Measurements from ENCODE around the gene ASB11.
A peak's percentile ranks its signal among the peaks of the same experiment; 100 is the strongest.
"Not testable (repeated sequence)": the region's sequence is repeated elsewhere in the genome, so short reads cannot be mapped to it uniquely, and the experiment has no call there.

The ASB11 gene

DNA sequence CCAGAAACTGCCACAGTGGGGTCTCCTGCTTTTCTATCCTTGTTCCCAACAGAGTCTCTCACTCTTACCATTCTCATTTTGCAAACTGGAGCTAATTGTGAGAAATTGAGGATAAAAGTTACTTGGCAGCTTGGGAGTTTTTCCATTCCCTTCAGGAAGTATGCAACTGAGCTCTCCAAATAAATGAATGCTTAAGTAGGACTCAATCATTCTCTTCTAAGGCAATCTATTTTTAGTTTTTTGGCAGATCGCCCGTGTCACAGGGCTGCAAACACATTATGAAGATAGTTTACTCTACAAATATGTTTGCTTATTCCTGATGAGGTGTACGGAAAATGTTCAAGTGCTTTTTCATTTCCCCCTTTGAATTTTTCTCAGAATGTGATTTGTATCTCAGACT is 5.3 kb downstream of the ASB11 start:
- peak overlapping the region; percentile 77 for H3K27ac ChIP-seq

DNA sequence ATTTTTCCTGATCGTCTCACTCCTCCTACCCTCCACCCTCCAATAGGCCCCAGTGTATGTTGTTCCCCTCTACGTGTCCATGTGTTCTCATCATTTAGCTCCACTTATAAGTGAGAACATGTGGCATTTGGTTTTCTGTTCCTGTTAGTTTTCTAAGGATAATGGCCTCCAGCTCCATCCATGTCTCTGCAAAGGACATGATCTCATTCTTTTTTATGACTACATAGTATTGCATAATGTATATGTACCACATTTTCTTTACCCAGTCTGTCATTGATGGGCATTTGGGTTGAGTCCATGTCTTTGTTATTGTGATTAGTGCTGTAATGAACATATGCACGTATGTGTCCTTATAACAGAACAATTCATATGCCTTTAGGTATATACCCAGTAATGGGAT is 9.5 kb downstream of the ASB11 start:
- H3K27ac ChIP-seq = not testable (repeated sequence)

More for the DNA sequence above, 5.3 kb downstream of the ASB11 start:
- TF ChIP-seq, protein P1, sequence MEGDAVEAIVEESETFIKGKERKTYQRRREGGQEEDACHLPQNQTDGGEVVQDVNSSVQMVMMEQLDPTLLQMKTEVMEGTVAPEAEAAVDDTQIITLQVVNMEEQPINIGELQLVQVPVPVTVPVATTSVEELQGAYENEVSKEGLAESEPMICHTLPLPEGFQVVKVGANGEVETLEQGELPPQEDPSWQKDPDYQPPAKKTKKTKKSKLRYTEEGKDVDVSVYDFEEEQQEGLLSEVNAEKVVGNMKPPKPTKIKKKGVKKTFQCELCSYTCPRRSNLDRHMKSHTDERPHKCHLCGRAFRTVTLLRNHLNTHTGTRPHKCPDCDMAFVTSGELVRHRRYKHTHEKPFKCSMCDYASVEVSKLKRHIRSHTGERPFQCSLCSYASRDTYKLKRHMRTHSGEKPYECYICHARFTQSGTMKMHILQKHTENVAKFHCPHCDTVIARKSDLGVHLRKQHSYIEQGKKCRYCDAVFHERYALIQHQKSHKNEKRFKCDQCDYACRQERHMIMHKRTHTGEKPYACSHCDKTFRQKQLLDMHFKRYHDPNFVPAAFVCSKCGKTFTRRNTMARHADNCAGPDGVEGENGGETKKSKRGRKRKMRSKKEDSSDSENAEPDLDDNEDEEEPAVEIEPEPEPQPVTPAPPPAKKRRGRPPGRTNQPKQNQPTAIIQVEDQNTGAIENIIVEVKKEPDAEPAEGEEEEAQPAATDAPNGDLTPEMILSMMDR (conservative IDR thresholded peaks at IDR 0.05) = no peak

DNA sequence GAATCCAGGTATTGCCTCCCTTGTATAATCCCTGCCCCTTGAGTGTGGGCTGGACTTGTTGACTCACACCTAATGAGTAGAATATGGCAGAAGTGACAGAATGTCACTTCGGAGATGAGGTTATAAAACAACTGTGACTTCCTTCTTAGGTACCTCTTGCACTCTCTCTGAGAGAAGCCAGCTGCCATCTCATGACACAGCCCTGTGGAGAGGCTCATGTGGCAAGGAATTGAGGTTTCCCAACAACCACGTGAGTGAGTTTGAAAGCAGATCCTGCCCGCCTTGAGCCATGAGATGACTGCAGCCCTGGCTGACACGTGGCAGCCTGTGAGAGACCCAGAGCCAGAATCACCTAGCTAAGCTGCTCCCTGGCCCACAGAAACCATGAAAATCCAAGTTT is 13.5 kb downstream of the ASB11 start:
- peak overlapping the region; percentile 85; the same call in 1 of the 2 replicates for H3K27ac ChIP-seq
- TF ChIP-seq, protein P1 (conservative IDR thresholded peaks at IDR 0.05) = no peak

DNA sequence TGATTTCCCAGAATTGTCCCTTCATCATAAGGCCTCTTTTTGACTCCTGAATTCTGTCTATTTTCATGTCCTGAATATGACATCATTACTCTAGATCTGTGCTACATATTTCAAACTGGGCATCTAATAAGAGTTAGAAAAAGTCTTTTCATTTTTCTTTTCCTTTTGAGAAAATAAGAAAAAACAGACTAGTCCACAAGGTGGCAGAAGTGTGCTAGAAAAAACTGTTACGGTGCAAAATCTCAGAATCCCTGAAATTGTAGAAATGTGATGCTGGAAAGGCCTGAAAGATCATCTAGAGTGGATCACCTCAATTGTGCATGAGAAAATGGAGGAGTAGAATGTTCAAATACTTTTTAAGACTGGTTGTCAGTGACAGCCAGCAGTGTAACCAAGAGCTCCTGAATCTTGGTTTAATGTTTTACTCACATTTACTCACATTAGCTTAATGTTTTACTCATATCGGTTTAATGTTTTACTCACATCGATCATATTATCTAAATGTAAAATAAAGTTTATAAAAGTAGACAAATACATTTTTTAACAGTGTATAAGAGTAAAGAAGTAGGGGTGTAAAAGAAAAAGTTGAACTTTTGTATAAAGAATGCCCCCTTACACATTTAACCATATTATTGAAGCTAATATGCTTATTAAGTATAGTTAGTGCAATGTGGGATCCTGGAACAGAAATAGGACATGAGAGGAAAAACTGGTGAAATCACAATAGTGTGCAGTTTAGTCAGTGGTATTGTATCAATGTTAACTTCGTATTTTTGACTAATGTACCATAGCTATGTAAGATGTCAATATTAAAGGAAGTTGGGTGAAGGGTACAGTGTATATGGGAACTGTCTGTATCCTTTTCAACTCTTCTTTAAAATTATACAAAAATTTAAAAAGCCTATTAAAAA is 15.2 kb downstream of the ASB11 start:
- H3K27ac ChIP-seq = peak overlapping the region; percentile 85
- TF ChIP-seq, protein P1 (conservative IDR thresholded peaks at IDR 0.05) = peak; percentile 57

DNA sequence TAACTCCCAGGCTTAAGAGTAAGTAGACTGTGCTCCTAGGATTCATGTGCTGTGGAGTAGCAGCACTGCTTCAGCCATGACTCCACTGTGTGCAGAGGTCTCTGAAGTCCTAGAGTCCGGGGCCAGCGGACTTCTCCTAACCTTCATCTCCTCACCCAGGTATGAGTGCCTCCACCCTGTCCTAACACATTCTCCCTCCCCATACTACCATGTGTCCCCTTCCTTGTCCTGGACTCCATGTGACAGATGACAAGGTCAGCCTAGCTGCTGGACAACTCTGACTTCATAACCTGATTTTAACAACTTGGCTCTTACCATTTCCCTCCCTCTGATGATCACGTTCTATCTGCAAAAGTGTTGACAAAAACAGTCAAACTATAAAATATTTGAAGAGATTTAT is 16.7 kb downstream of the ASB11 start:
- peak overlapping the region; percentile 85 for H3K27ac ChIP-seq
- TF ChIP-seq, protein P1 (conservative IDR thresholded peaks at IDR 0.05) = no peak

DNA sequence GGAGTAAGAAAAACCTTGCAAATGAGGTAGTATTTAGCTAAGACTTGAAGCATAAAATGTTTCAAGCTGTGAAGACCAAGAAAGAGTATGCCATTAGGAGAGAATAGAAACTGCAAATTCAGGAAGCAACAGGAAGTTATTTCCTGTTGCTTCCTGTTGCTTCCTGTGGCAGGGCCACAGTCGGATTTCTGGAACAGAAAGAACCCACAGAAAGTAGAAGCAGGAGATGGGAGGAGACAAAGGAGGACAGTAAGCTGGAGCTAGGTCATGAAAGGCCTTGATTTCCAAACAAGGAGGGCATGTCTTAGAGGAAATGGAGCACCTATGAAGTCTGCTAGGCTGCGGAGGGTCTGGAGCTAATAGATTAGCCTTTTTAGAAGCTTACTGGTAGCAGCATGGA is 17.2 kb downstream of the ASB11 start:
- H3K27ac ChIP-seq = peak overlapping the region; percentile 85
- TF ChIP-seq, protein P1 (conservative IDR thresholded peaks at IDR 0.05) = no peak

DNA sequence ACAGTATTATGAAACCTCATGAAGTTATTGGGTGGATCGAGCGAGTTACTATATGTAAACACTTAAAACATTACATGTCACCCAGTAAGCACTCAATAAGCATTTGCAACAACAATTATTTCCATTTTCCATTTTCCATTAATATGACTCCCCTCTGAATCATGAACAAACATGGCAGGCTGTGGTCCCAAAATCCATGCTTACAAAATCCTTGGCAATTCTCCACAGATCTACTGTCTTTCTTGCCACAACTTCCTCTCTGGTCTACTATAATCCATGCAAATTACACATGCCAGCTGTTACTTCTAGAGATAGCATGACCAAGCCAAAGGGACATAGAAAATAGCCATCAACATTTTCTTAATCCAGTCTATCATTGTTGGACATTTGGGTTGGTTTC is 22.0 kb downstream of the ASB11 start:
- TF ChIP-seq, protein P1 (conservative IDR thresholded peaks at IDR 0.05) = no peak

DNA sequence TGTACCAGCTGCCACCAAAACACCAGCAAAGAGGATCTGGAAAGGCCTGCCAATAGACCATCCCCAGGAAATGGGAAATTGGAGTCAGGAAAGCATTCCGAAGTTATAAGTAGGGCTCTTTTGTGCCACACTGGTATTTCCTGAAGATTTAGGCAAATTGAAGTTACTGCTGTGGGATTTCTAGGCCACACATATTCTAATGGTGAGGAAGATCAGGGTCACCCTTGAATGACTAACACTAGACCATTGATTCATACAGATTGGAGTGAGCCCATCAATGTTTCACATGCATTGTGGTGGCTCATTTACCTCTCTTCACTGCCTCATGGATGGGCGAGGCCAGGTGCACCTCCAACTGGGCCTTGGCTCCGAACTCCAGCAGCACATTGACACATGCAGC is 22.6 kb downstream of the ASB11 start:
- H3K27ac ChIP-seq = peak overlapping the region; percentile 75
- TF ChIP-seq, protein P1 (conservative IDR thresholded peaks at IDR 0.05) = no peak

More for the DNA sequence above, 22.0 kb downstream of the ASB11 start:
- peak overlapping the region; percentile 75 for H3K27ac ChIP-seq
